HG03469 (cell line): ENCODE measurements around the gene MBD2.
"Not testable (repeated sequence)": the region's sequence is repeated elsewhere in the genome, so short reads cannot be mapped to it uniquely, and the experiment has no call there.

Experiments used
- ATAC-seq: cut with Tn5 transposase; IDR thresholded peaks from one replicate; pipeline ENCODE4 v1.9.1; 2021; ENCODE audit warnings: mild to moderate bottlenecking, moderate library complexity, moderate number of reproducible peaks; ENCODE audit not compliant: unreplicated experiment

MBD2 gene

DNA sequence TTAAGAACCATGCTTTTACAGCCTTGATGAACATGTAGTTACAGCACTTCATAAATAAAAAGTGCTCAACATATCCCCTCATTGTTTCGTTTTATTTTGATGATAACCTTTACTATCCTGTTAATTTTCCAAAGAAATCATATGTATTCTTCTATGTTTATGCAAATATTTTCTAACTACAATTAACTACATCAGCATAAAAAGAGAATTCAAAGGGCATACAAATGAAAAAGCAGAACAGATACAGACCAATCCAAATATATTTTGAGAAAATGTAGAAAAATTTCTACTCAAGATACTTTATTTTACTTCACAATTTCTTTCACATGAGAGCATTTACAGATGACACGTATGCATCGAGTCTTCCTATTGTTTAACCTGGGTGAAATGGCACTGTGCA is 69.1 kb downstream of the MBD2 start:
- no peak for ATAC-seq

GRCh38 chr18:54154231-54154630 is 70.2 kb downstream of the MBD2 start:
- ATAC-seq, result no peak

DNA sequence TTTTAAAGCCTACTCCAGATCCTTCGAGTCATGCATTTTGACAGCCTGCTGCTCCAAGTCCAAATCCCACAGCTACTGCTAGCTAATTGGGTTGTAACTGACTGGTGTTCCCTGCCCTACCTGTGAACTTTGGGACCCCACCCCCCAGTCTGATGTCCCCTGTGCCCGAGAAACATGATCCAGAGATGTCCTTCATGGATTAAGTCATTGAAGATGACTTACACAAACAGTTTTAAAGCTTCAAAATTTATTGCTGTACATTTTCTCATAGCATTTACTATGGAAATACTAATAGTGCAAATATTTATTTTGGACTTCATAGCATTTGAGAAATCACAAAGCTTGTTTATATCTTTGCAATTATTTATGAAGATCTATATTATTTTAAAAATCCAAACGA is 73.1 kb downstream of the MBD2 start:
- no peak for ATAC-seq

DNA sequence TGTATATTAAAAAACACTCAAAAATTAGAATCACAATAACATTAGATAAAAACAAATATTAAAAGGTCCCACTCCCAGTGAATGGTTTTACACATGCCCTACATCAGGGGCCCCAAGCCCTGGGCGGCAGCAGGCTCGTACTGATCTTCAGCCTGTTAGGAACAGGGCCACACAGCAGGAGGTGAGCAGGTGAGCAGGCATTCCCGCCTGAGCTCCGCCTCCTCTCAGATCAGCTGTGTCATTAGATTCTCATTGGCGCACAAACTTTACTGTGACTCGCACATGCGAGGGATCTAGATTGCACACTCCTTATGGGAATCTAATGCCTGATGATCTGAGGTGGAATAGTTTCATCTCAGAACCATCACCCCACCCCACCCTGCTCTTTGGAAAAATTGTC is 74.2 kb downstream of the MBD2 start:
- no peak for ATAC-seq

DNA sequence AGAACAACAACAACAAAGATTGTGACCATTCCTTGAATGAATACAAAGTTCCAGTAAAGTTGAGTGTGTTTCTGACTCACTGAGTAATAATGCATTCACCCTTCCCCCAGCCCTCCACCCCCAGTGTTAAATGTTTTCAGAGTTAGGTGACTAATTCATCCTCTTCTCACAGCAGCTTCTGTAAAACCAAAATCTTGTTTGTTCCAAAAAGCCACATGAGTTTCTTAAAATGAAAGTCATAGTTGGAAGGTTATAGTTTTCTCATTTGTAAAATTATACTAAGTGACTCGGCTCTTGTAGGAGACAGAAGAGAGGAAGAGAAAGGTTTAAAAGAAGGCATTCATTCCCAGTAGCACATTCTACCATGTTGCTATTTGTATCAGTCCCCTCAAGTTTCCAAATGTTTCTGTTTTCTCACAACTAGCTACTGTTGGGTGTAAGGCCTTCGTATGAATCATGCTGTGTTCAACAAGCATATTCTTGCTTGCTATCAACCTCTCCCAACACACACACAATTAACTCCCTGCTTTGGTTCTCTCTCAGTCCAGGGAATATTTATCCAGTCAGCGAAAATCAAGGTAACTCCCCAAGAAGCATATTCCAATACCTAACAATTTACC is 75.3 kb downstream of the MBD2 start:
- peak; percentile 56 for ATAC-seq

DNA sequence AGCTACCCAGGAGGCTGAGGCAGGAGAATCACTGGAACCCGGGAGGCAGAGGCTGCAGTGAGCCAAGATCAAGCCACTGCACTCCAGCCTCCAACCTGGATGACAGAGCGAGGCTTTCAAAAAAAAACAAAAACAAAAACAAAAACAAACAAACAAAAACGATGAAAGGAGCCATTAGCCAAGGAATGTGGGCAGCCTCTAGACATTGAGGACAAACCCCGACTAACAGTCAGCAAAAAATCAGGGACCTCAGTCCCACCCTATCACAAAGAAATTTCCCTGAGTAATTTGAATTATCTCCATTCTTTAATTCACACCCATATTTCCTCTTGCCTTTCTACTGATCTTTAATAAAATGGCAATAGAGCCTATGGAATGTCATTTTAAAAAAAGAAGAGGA is 75.8 kb downstream of the MBD2 start:
- no peak for ATAC-seq

DNA sequence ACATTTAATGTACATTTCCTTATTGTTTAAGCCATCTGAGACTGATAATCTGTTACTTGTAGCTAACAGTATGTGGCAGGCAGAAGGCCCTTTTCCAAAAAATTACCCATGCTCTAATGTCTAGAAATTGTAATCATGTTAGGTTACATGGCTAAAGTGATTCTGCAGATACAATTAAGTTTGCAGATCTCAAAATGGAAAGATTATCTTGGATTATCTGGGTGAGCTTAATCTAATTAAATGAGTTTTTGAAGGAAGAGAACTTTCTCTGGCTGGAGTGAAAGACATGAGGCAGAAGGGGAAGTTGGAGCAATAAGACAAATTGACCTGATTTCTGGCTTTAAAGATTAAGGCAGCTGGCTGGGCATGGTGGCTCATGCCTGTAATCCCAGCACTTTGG is 76.3 kb downstream of the MBD2 start:
- no peak for ATAC-seq

- ATAC-seq, result peak; percentile 57
These were observed 77.0 kb downstream of the MBD2 start for GRCh38 chr18:54147439-54147838.

DNA sequence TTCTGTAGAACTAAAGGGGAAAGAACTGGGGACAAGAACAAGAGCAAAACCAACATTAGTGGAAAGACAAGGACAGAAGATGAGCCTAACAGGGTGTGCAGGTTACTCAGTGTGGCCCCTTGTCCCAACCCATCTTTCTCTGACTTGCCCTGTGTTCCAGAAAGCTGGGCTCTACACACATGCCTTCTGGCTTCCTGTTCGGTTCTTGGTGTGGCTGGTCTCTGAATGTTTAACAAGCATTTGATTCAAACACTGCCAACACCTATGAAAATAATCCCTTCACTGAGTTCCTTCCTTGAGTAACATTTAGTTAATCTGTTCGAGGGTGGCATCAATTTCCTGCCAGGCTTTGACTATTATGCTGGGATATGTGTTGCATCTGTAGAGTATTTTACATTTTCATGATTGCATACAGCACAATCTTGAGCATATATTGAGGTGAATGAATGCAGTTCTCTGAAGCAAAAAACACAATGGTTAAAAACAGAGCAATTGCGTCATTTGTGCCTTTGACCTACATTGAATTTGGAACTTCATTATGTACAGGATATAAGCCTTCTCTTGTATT is 83.3 kb downstream of the MBD2 start:
- ATAC-seq, result no peak

DNA sequence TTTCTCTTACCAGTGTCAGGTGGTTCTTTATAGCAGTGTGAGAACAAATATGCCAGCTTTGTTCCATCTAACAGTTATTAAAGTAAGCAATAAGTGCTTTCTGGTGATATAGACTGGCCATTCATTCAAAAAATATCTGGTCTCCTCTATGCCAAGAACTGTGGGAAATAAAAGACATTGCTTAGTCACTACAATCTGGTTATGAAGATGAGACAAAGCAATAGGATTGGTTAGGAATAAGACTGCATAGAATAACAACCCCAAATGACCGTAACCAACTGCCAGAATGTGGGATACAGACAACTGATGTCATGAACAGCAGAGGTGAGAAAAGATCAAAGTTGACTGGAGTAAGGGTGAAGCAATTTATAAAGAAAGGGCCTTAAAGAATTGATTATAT is 83.8 kb downstream of the MBD2 start:
- ATAC-seq, result no peak

- no peak for ATAC-seq
These were observed 89.3 kb downstream of the MBD2 start for GRCh38 chr18:54135216-54135615.

- ATAC-seq, result no peak
These were observed 90.4 kb downstream of the MBD2 start for GRCh38 chr18:54134053-54134452.

DNA sequence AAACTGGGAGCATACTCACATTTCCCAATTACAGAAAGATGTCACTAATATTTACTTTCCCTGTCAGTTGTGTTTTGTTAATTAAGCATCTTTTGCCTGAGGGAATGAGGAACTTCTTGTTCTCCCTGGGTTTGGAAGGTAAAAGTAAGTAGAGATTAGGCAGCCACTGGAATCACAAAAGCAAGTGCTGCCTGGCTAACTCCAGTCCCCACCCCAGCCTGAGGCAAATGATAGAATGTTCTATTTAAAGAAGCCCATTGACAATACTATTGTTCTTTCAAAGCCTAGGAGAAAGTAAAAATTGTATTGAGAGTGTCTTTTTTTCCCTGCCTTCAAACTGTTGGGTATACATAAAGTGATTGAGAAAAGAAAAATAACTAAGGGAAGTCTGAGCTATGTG is 93.8 kb downstream of the MBD2 start:
- no peak for ATAC-seq

DNA sequence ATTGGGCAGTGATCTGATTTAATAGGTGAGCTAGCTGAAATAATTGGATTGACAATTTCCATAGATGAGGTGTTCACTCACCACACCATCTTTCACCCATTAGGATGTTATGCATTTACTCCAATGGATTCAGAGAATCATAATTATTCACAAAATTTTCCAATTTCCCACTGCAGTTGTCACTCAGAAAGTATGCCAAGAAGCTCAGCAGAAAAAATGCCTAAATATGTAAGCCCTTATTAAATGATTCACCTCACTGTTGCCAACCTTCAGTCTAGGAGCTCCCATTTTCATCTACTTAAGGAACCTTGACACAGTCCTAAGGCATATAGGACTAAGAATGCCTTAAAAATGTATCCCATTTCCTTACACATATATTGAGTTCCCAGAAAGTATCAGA is 94.3 kb downstream of the MBD2 start:
- ATAC-seq, result no peak

GRCh38 chr18:54129448-54130067 is 94.9 kb downstream of the MBD2 start:
- no peak for ATAC-seq

DNA sequence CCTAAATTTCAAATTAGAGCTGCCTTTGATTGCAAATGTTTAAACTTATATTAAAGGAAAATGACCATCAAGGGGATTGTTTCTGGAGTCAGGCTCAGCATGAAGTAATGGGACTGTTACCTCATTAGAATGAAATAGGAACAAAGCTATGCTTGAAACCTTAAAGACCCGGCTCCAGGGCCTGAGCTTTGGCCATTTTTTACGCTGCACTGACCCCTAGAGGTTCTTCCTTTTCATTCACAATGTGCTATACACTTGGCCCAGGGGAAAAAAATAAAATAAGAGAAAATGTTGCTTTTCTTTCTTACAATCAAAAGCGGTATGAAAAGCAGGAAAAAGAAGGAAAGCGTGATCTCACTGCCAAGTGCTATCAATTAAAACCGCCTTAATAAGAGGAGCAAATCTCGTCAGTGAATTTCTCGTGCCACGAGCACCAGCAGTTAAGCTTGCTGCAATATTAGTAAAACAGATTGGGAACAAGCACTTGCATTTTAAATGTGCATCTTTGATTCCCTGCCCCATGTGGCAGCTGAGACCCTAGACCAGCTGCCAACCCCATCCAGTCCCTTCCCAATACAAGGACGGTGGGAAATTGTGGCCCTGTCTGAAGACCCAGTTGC is 96.6 kb downstream of the MBD2 start:
- ATAC-seq, result peak; percentile 64

- ATAC-seq, result no peak
These were observed 99.0 kb downstream of the MBD2 start for GRCh38 chr18:54125429-54125828.

GRCh38 chr18:54123720-54124440 is 100.6 kb downstream of the MBD2 start:
- not testable (repeated sequence) for ATAC-seq

- peak; percentile 92 for ATAC-seq
These were observed 104.9 kb downstream of the MBD2 start for GRCh38 chr18:54119524-54120019.

DNA sequence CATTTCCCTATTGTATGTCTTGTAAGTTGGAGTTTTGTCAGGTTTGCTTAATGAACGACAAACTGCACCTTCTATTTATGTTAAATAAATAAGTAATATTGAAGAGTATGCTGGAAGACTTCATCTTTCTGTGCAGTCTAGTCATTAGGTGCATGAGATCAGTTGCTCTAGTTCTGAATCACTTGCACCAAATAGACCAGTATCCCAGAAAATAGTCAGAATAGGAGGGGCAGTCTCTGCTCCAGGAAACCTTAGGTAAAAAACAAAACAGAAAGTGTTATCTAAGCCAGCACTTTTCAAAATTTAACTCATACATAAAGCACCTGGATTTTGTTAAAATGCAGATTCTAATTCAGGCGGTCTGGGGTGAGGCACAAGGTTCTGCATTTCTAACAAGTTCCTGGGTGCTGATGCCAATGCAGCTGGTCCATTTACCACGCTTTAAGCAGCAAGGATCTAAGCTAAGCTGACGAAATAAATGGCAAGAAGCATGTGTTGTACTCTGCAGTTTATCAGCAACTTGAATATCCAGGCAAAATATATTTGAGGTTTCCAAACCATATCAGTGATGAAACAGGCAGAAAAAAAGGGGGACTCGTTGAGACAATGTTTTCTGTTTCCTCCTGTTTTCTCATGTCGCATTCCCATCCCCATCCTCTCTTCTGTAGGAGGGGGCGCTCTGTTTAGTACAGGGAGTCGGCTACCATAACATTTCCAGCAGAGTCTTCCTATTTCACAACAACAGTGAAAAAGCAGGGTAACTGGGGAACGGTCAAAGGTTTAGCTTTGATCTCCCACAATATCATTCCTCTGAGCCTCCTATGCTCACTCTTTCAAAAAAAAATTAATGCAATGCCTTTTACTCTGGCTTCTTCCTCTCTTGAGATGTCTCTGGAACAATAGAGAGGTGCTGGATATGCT is 106.4 kb downstream of the MBD2 start:
- ATAC-seq, result no peak
